SK-N-SH treated with all-trans-retinoic acid at 6 μM for 48 hours (cell line): ENCODE results near the gene LRCH4.

Source experiments
- ATAC-seq: fragments of 200-7000 bp; cut with Tn5 transposase; 3 replicates; pipeline ENCODE4 v1.9.1; 2020; ENCODE audit warnings: mild to moderate bottlenecking, moderate library complexity
- ARNTL ChIP-seq: fragments of 450-650 bp; formaldehyde crosslinking; IDR thresholded peaks from 2 replicates; pipeline ENCODE4 v1.5.0; 2020; ENCODE audit warnings: low read depth, mild to moderate bottlenecking, moderate library complexity, borderline replicate concordance
- BACH2 ChIP-seq: fragments of 250-450 bp; sonication (Bioruptor Pico); IDR thresholded peaks from 2 replicates; pipeline ENCODE4 v1.9.0; 2021; ENCODE audit warnings: mild to moderate bottlenecking, borderline replicate concordance
- CREB5 ChIP-seq: fragments of 250-450 bp; sonication (Bioruptor Pico); IDR thresholded peaks from 2 replicates; pipeline ENCODE4 v1.5.1; 2020; ENCODE audit warnings: low read depth, mild to moderate bottlenecking, moderate library complexity
- CSDC2 ChIP-seq: fragments of 250-450 bp; sonication (Bioruptor Pico); IDR thresholded peaks from 2 replicates; pipeline ENCODE4 v1.5.0; 2020; ENCODE audit warnings: mild to moderate bottlenecking, moderate library complexity
- CSRNP3 ChIP-seq: fragments of 250-450 bp; sonication (Bioruptor Pico); IDR thresholded peaks from 2 replicates; pipeline ENCODE4 v1.5.1; 2021; ENCODE audit warnings: mild to moderate bottlenecking, moderate library complexity
- ESRRG ChIP-seq: fragments of 250-450 bp; sonication (Bioruptor Pico); IDR thresholded peaks from 2 replicates; pipeline ENCODE4 v1.6.1; 2021; ENCODE audit warnings: mild to moderate bottlenecking
- GLIS3 ChIP-seq: fragments of 250-450 bp; sonication (Bioruptor Pico); IDR thresholded peaks from 2 replicates; pipeline ENCODE4 v1.5.0; 2020; ENCODE audit warnings: mild to moderate bottlenecking, moderate library complexity
- ISL1 ChIP-seq: fragments of 250-450 bp; sonication (Bioruptor Pico); IDR thresholded peaks from 2 replicates; pipeline ENCODE4 v2.1.2; 2022; ENCODE audit warnings: mild to moderate bottlenecking, moderate library complexity
- PATZ1 ChIP-seq: fragments of 250-450 bp; sonication (Bioruptor Pico); IDR thresholded peaks from 2 replicates; pipeline ENCODE4 v1.8.0; 2020; ENCODE audit warnings: mild to moderate bottlenecking, moderate library complexity, borderline replicate concordance
- POU6F1 ChIP-seq: fragments of 250-450 bp; sonication (Bioruptor Pico); IDR thresholded peaks from 2 replicates; pipeline ENCODE4 v1.8.0; 2021; ENCODE audit warnings: low read depth, mild to moderate bottlenecking, moderate library complexity, borderline replicate concordance
- PPARA ChIP-seq: fragments of 250-450 bp; sonication (Bioruptor Pico); IDR thresholded peaks from 2 replicates; pipeline ENCODE4 v1.5.0; 2020; ENCODE audit warnings: mild to moderate bottlenecking, borderline replicate concordance
- RARB ChIP-seq: fragments of 250-450 bp; sonication (Bioruptor Pico); IDR thresholded peaks from 2 replicates; pipeline ENCODE4 v1.8.0; 2021; ENCODE audit warnings: mild to moderate bottlenecking, moderate library complexity
- SNAI2 ChIP-seq: fragments of 250-450 bp; sonication (Bioruptor Pico); IDR thresholded peaks from 2 replicates; pipeline ENCODE4 v1.5.0; 2020; ENCODE audit warnings: mild to moderate bottlenecking, moderate library complexity
- TCF4 ChIP-seq: fragments of 250-450 bp; sonication (Bioruptor Pico); IDR thresholded peaks from 2 replicates; pipeline ENCODE4 v1.8.0; 2021; ENCODE audit warnings: mild to moderate bottlenecking, moderate library complexity, borderline replicate concordance
- TSHZ2 ChIP-seq: fragments of 250-450 bp; sonication (Bioruptor Pico); IDR thresholded peaks from 2 replicates; pipeline ENCODE4 v1.5.0; 2020; ENCODE audit warnings: mild to moderate bottlenecking, moderate library complexity
- ZC3H10 ChIP-seq: fragments of 250-450 bp; sonication (Bioruptor Pico); IDR thresholded peaks from 2 replicates; pipeline ENCODE4 v1.5.1; 2021; ENCODE audit warnings: mild to moderate bottlenecking, moderate library complexity
- ZFP3 ChIP-seq: fragments of 250-450 bp; sonication (Bioruptor Pico); IDR thresholded peaks from 2 replicates; pipeline ENCODE4 v1.5.0; 2020; ENCODE audit warnings: mild to moderate bottlenecking, moderate library complexity
- ZFP30 ChIP-seq: fragments of 450-650 bp; formaldehyde crosslinking; IDR thresholded peaks from 2 replicates; pipeline ENCODE4 v1.5.0; 2022; ENCODE audit warnings: mild to moderate bottlenecking, moderate library complexity
- ZNF565 ChIP-seq: fragments of 450-650 bp; formaldehyde crosslinking; conservative IDR thresholded peaks from 2 replicates; pipeline ENCODE4 v1.5.0; 2020; ENCODE audit warnings: low read depth, mild to moderate bottlenecking, moderate library complexity
- ZNF8 ChIP-seq: fragments of 450-650 bp; formaldehyde crosslinking; IDR thresholded peaks from 2 replicates; pipeline ENCODE4 v1.5.0; 2020; ENCODE audit warnings: mild to moderate bottlenecking, moderate library complexity

The LRCH4 gene

GRCh38 chr7:100582041-100582579, 3.8 kb downstream of the LRCH4 start:
- ATAC-seq: no peak
- TF ChIP-seq POU6F1 (CRISPR knock-in tag) (no peak), ZC3H10 (CRISPR knock-in tag) (no peak), ZFP30 (CRISPR knock-in tag) (no peak), RARB (CRISPR knock-in tag) (no peak), BACH2 (CRISPR knock-in tag) (no peak), GLIS3 (CRISPR knock-in tag) (no peak), ZNF8 (CRISPR knock-in tag) (no peak), CREB5 (CRISPR knock-in tag) (no peak), ZFP3 (no peak), TCF4 (CRISPR knock-in tag) (no peak), CSDC2 (CRISPR knock-in tag) (no peak), CSRNP3 (CRISPR knock-in tag) (no peak)

- TF ChIP-seq CSDC2 (CRISPR knock-in tag) (no peak), ZNF8 (CRISPR knock-in tag) (no peak), ZC3H10 (CRISPR knock-in tag) (no peak), RARB (CRISPR knock-in tag) (no peak), TCF4 (CRISPR knock-in tag) (no peak), ESRRG (CRISPR knock-in tag) (no peak), PATZ1 (CRISPR knock-in tag) (no peak), ZFP30 (CRISPR knock-in tag) (no peak), ZNF565 (CRISPR knock-in tag) (no peak), ISL1 (no peak)
- TF ChIP-seq, all 23 proteins: peak for 0
- no peak for ATAC-seq
Measured at GRCh38 chr7:100580466-100581283, 5.3 kb downstream of the LRCH4 start.

GRCh38 chr7:100578246-100579183, 7.4 kb downstream of the LRCH4 start:
- no peak for ATAC-seq
- TF ChIP-seq ZFP30 (CRISPR knock-in tag) (no peak), ARNTL (no peak), CSDC2 (CRISPR knock-in tag) (no peak), SNAI2 (no peak), TSHZ2 (CRISPR knock-in tag) (no peak), ESRRG (CRISPR knock-in tag) (no peak), PPARA (no peak), RARB (CRISPR knock-in tag) (no peak), POU6F1 (CRISPR knock-in tag) (no peak), ZFP3 (no peak), PATZ1 (CRISPR knock-in tag) (no peak)
